Adrenal gland (tissue), 12 donors: Measurements from ENCODE around the gene FXYD4. TPM values are rescaled to one million over a fixed set of nuclear protein-coding genes. Genes with fewer than 3 reads are reported as not detected.

Experiments used
- DNase-seq, 7 donors: peaks; one replicate each; pipeline ENCODE4 v3.0.0-alpha.2; 2019 to 2020
- H3K27ac ChIP-seq, 5 donors: fragments of 200-600 bp; sonication (generic) in 4 of 5; 1 replicate in 3 of 5; 2 replicates in 2 of 5; pipeline versions ENCODE4 v1.5.1 to v1.8.0; 2016 to 2020; ENCODE audit warnings: mild to moderate bottlenecking in 1 of 5
- H3K27me3 ChIP-seq: fragments of 200-600 bp; 2 replicates; pipeline ENCODE4 v1.8.0; 2021
- H3K36me3 ChIP-seq, 2 donors: fragments of 200-600 bp; replicated peaks in 1 of 2; 1 replicate in 1 of 2; 2 replicates in 1 of 2; pipeline versions ENCODE4 v1.5.1 to v1.8.0; 2018 to 2022
- H3K4me1 ChIP-seq, 2 donors: fragments of 200-600 bp; replicated peaks in 1 of 2; 1 replicate in 1 of 2; 2 replicates in 1 of 2; pipeline versions ENCODE4 v1.5.1 to v1.8.0; 2018 to 2021
- H3K4me3 ChIP-seq, 4 donors: fragments of 200-600 bp; sonication (generic) in 3 of 4; one replicate each; pipeline ENCODE4 v1.5.1; 2016 to 2018
- H3K9me3 ChIP-seq, 3 donors: fragments of 200-600 bp; sonication (generic) in 1 of 3; replicated peaks in 1 of 3; 1 replicate in 2 of 3; 2 replicates in 1 of 3; pipeline versions ENCODE4 v1.5.1 to v1.8.0; 2016 to 2021
- CTCF ChIP-seq, 6 experiments: fragments of 450-650 bp in 4 of 6; fragments of 200-600 bp in 2 of 6; sonication (generic) in 1 of 6; IDR thresholded peaks; 1 replicate in 5 of 6; 2 replicates in 1 of 6; pipeline versions ENCODE4 v1.5.1 to v1.8.0; 2016 to 2021; ENCODE audit warnings: antibody characterized with exemption in 6 of 6, mild to moderate bottlenecking in 2 of 6, moderate library complexity in 1 of 6
- POLR2A ChIP-seq, 2 donors: fragments of 450-650 bp; IDR thresholded peaks; one replicate each; pipeline ENCODE4 v1.6.1; 2017; ENCODE audit warnings: antibody characterized with exemption in 2 of 2, mild to moderate bottlenecking in 2 of 2, moderate library complexity in 1 of 2
- WGBS, 4 donors: extraction: QIAGEN DNeasy Blood & Tissue Kit in 2 of 4; methylation state at CpG; one replicate each; pipeline versions ENCODE4 v1.1.5 to v1.1.7; 2013 to 2017; 5-methylcytosine and 5-hydroxymethylcytosine counted together
- intact Hi-C, 2 donors: fragments of 100-400 bp; cut with DNase I; formaldehyde crosslinking; loops; one replicate each; pipeline versions ENCODE4 v1.14.1 to v1.15.0; 2022 to 2023
- polyA plus RNA-seq, 3 donors: library from polyadenylated mRNA; stranded (reverse); fragments of 200-250 nt in 2 of 3; fragments of 350-450 nt in 1 of 3; fragmentation: Illumina TruSeq in 1 of 3; extraction: RNeasy Lipid Tissue Mini Kit (QIAGEN cat#74804) in 1 of 3; gene quantifications; one replicate each; pipeline ENCODE4 v1.2.3, GENCODE V29; 2013 to 2014
- total RNA-seq, 9 donors: library from RNA; depleted of rRNA in 4 of 9; stranded (reverse); fragments of >200 nt in 4 of 9; fragments of 120-200 nt in 1 of 9; fragmentation: NEBNext Ultra II Directional in 1 of 9; extraction: Animal tissue kit (Norgen Biotek cat#: 25700) in 1 of 9; gene quantifications; one replicate each; pipeline versions ENCODE4 v1.1.0 to v1.2.4, GENCODE V29; 2013 to 2023
- donor health status: healthy with polysubstance abuse.
- donor health status: Bipolar disorder and iron deficiency.
- donor health status: DM: yes; HTN: yes; CAD: no.
- donor health status: DM: no; HTN: no; CAD: no.
- donor health status: DM: no; HTN: no; CAD: no.
- donor health status: DM: yes; HTN: yes; CAD: no.

FXYD4 gene
- total and polyA plus RNA-seq, 12 donors: 0.86 TPM; not detected in 11

- TF ChIP-seq POLR2A (IDR thresholded peaks at IDR 0.05) (peak in 1 of 2 donors; percentile 42), CTCF (IDR thresholded peaks at IDR 0.05) (no peak)
- H3K9me3 ChIP-seq: no peaks in the 10 kb centered on the region
- H3K27me3 ChIP-seq: no peaks in the 10 kb centered on the region
- peak overlapping the region; percentile 99 to 100 (median 99) for H3K27ac ChIP-seq
- intact Hi-C loops: no loop called here
- peaks cover 20 to 25% of the 10 kb centered on the region in 2 donors for H3K4me1 ChIP-seq
- WGBS, 4 donors: 5 to 24% (median 12%) methylated on average over 45 to 46 of the region's 46 CpGs
- H3K4me3 ChIP-seq: peak overlapping the region in 3 of 4 donors; percentile 45 to 89 (median 75)
- no peaks in the 10 kb centered on the region for H3K36me3 ChIP-seq
- peak; percentile 53 to 79 (median 65) for DNase-seq
These were observed 38.1 kb downstream of the FXYD4 start for GRCh38 chr10:43409385-43410109.

GRCh38 chr10:43410345-43410744 is 38.9 kb downstream of the FXYD4 start:
- H3K36me3 ChIP-seq: no peaks in the 10 kb centered on the region
- no peaks in the 10 kb centered on the region for H3K27me3 ChIP-seq
- WGBS, 4 donors: 88 to 96% (median 93%) methylated on average over 13 to 14 of the region's 14 CpGs
- H3K4me1 ChIP-seq: peaks cover 13 to 17% of the 10 kb centered on the region in 2 donors
- DNase-seq: peak in 1 of 7 donors; percentile 55
- peak overlapping the region in 1 of 5 donors; percentile 99 for H3K27ac ChIP-seq
- intact Hi-C loops: no loop called here
- no peak overlapping the region for H3K4me3 ChIP-seq
- TF ChIP-seq POLR2A (IDR thresholded peaks at IDR 0.05): no peak
- TF ChIP-seq CTCF (IDR thresholded peaks at IDR 0.05): no peak
- H3K9me3 ChIP-seq: no peaks in the 10 kb centered on the region

- H3K27me3 ChIP-seq: no peaks in the 10 kb centered on the region
- TF ChIP-seq POLR2A (IDR thresholded peaks at IDR 0.05) (no peak), CTCF (IDR thresholded peaks at IDR 0.05) (no peak)
- no peaks in the 10 kb centered on the region for H3K36me3 ChIP-seq
- H3K4me1 ChIP-seq: peaks cover 2 to 5% of the 10 kb centered on the region in 2 donors
- no peak overlapping the region for H3K4me3 ChIP-seq
- WGBS, 4 donors: 32 to 74% (median 44%) methylated on average over 2 of the region's 2 CpGs
- intact Hi-C loops: no loop called here
- peak in 4 of 7 donors; percentile 35 to 65 (median 50) for DNase-seq
- H3K27ac ChIP-seq: peak overlapping the region in 1 of 5 donors; percentile 26
- no peaks in the 10 kb centered on the region for H3K9me3 ChIP-seq
These were observed 40.1 kb downstream of the FXYD4 start for GRCh38 chr10:43411536-43411935.

GRCh38 chr10:43415544-43415943 is 44.1 kb downstream of the FXYD4 start:
- no peaks in the 10 kb centered on the region for H3K27me3 ChIP-seq
- no peak for DNase-seq
- H3K36me3 ChIP-seq: no peaks in the 10 kb centered on the region
- peaks cover 0 to 5% of the 10 kb centered on the region in 2 donors for H3K4me1 ChIP-seq
- no peak overlapping the region for H3K4me3 ChIP-seq
- H3K9me3 ChIP-seq: no peaks in the 10 kb centered on the region
- no peak for TF ChIP-seq CTCF (IDR thresholded peaks at IDR 0.05)
- TF ChIP-seq POLR2A (IDR thresholded peaks at IDR 0.05): no peak
- 86 to 94% (median 89%) methylated on average over 10 of the region's 10 CpGs for WGBS, 4 donors
- H3K27ac ChIP-seq: no peak overlapping the region
- intact Hi-C loops: no loop called here
